Heart left ventricle (tissue), 13 donors: Measurements from ENCODE around the gene ANKRD52.

Experiments
- CTCF ChIP-seq, 12 donors: fragments of 200-600 bp; sonication (generic) in 4 of 12; IDR thresholded peaks; one replicate each; pipeline versions ENCODE4 v1.5.0 to v1.8.0; 2018 to 2022; ENCODE audit warnings: antibody characterized with exemption in 12 of 12, mild to moderate bottlenecking in 5 of 12
- POLR2A ChIP-seq, 2 donors: fragments of 450-650 bp; IDR thresholded peaks; one replicate each; pipeline ENCODE4 v1.6.1; 2017; ENCODE audit warnings: antibody characterized with exemption in 2 of 2, mild to moderate bottlenecking in 2 of 2, moderate library complexity in 2 of 2
- donor health status: ischemic (EF 13 %, LVEDD 7.1; RV severe dilation, severe dysfunction).
- donor health status: DM: no; HTN: yes; CAD: no.
- donor health status: DM: no; HTN: no; CAD: no.
- donor health status: ischemic (EF 25% LVEDD 6.9; RV normal size, moderate dysfunction).
- donor health status: ischemic (EF 25% LVEDD 5.7; RV mildly dilated, moderate dysfunction).
- donor health status: ischemic (EF 35%, LVEDD 5.7; RV mildly dilated, moderate dysfunction).
- donor health status: nonischemic (EF 11% LVEDD 7.7; RV severe dilation, severe dysfunction).
- donor health status: DM: yes; HTN: yes; CAD: no.
- donor health status: PGD.
- donor health status: ischemic (EF 29% LVEDD 5.4; RV normal size, mild dysfunction).
- donor health status: nonischemic (EF 23%, LVEDD 6.1; RV moderate dilation, normal function).

GRCh38 chr12:56247923-56248322 lies 10.3 kb downstream of the ANKRD52 start:
- TF ChIP-seq POLR2A (IDR thresholded peaks at IDR 0.05) (no peak), CTCF (IDR thresholded peaks at IDR 0.05) (no peak)
